Body of pancreas (tissue), 4 donors: ENCODE data around the gene CCDC148.
"Not testable (repeated sequence)": the region's sequence is repeated elsewhere in the genome, so short reads cannot be mapped to it uniquely, and the experiment has no call there.

Experiments used
- CTCF ChIP-seq, 7 experiments: fragments of 450-650 bp in 4 of 7; fragments of 200-600 bp in 3 of 7; sonication (generic) in 3 of 7; IDR thresholded peaks; one replicate each; pipeline ENCODE4 v1.5.1; 2016 to 2019; ENCODE audit warnings: antibody characterized with exemption in 7 of 7
- POLR2A ChIP-seq, 3 donors: fragments of 450-650 bp; IDR thresholded peaks; one replicate each; pipeline ENCODE4 v1.6.1; 2016; ENCODE audit warnings: antibody characterized with exemption in 3 of 3, mild to moderate bottlenecking in 2 of 3

GRCh38 chr2:158331799-158332198 is 124.8 kb downstream of the CCDC148 start:
- not testable (repeated sequence) for TF ChIP-seq POLR2A, CTCF (IDR thresholded peaks at IDR 0.05)
